NCI-H524 (cell line): ENCODE data around the gene TGDS.
A peak's percentile ranks its signal among the peaks of the same experiment; 100 is the strongest.

Experiments used
- DNase-seq, 2 experiments: peaks; one replicate each; lab custom pipeline; 2025; lab: John Stamatoyannopoulos, UW

TGDS gene

DNA sequence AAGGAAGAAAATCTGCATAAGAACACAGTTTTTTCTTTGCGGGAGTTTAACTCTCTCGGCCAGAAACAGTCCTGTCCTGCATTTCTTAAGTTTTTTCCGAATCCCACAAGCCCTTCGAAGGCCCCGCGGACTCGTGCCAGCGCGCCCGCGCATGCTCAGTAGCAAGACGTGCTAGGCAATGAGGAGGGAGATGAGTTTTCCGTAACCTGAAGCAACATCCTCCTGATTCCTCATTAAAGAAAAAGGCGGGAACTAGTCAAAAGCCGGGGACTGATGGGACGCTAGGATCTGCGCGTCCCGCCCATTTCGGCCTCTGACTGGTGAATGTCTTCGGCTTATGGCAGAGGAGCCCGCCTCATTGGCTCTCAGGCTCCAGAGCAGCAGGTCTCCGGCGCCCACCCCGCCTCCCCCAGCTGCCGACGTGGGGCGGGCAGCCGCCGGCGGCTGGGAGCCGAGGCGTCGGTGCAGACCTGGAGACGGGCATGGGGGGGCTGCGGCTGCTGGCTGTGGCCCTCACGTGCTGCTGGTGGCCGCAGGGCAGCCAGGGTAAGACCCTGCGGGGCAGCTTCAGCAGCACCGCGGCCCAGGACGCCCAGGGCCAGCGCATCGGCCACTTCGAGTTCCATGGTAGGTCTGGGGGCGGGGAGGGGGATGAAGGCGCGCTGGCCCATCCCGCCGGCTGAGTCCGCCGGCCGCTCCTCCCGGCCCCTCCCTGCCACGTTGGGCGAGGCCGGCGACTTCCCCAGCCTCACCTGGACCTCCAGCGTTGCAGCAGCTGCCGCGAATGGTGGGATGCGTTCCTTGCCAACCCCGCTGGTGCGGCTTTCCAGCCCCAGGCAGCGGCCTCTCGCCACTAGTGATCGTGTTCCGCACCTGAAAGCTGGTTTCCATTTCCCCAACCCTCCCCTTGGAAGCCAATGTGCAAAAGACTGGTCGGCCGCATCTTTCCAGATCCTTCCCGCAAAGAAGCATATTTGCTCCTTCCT lies 5.8 kb upstream of the TGDS start, which contains the start of gene GPR180:
Gene GPR180 (plus strand): TSS at position 412 of the 986 bp plus-strand sequence. CDS start 71 bp downstream, at position 483.
- DNase-seq, result peak; percentile 99

DNA sequence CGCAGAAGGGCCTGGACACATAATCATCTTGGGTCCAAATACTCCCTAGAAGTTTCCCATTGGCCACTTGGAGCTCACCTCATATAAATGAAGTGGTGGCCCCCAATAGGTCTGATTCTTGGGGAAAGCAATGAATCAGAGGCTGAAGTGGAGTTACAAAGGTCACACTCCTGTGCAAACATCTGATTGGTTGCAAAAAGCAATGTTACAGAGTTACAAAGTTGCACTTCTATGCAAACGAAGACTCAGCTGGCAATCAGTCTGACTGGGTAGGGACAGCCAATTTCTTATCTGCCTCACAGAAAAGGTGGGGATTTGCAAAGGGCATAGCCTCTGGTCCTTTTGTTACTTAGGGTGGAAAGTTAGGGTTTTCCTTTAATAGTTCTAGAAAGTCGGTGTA lies 3.9 kb upstream of the TGDS start:
- no peak for DNase-seq

DNA sequence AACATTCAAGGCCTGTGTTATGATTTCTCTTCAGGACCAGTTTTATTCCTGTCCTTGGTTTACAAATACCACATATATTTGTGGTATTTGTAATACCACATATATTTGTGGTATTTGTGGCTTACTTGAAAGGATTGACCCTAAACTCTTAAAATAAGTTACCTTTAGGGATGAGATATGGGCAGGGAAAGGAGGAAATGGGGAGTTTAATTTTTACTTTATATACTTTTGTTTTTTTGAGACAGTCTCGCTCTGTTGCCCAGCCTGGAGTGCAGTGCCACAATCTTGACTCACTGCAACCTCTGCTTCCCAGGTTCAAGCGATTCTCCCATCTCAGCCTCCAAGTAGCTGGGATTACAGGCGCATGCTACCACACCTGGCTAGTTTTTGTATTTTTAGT lies 2.3 kb upstream of the TGDS start:
- DNase-seq, result no peak

DNA sequence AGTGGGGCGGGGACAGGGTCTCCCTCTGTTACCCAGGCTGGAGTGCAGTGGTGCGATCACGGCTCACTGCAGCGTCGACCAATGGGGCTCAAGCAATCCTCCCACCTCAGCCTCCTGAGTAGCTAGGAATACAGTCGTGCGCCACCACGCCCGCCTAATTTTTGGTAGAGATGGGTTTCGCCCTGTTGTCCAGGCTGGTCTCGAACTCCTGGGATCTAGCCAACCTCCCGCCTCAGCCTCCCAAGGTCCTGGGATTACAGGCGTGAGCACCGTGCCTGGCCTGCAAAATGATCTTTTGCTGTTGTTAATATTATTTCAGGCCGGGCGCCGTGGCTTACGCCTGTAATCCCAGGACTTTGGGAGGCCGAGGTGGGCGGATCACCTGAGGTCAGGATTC lies 621 bp upstream of the TGDS start:
- DNase-seq, result no peak

DNA sequence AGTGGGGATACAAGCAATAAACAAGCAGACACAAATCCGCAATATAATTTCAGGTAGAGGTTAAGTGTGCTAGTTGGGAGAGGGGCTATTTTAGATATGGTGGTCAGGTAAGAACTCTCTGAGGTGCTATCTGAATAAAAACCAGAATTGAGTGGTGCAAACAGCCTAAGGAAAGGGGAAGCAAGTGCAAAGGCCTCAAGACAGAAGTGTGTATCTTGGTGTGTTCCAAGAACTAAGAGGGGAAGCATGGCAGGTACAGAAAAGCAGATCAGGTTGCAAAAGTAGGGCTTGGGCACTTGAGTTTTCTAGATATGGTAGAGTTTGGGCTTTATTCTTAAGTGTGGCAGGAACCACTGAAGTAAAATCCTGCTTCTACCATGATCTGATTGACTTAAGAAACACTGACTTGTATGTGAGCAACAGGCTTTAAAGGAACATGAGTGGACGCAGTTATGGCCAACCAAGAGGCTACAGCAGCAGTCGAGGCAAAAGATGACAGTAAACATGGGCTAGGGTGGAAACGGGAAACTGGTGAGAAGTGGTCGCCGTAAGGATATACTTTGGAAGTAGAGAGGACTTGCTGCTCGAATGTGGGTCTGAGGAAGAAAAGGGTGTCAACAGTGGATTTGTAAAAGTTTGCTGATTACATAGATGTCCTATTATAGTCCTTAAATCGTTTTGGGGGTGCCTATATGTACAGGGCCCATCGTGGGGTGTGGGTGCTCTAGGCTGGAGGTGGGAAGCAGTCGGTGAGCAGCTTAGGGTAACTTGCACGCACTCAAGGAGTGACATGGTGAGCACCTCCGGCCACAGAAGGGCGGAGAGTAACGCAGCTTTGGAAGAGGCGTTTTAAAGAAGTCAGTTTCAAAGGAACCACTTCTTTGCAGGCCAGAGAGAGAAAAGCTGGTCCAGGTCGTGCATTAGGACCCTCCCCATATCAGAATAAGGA lies 677 bp downstream of the TGDS start:
- DNase-seq, result peak in 1 of 2 experiments; percentile 12

DNA sequence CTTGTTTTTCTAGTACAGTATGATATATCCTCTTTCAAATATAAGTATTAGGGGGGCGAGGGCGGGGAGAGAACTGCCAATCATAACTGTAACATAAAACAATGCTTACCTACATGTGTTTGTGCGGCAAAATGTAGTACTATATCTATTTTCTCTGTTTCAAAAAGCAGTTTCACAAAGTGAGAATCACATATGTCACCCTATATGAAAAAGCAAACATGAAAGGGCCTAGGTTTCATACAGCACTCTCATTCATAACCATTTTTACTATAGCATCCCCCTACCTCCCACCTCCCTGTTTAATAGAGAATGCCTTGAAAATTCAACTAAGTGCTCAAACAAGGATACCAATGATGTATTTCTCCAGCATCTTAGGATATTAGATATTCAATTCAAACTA lies 5.2 kb downstream of the TGDS start:
- DNase-seq, result no peak

DNA sequence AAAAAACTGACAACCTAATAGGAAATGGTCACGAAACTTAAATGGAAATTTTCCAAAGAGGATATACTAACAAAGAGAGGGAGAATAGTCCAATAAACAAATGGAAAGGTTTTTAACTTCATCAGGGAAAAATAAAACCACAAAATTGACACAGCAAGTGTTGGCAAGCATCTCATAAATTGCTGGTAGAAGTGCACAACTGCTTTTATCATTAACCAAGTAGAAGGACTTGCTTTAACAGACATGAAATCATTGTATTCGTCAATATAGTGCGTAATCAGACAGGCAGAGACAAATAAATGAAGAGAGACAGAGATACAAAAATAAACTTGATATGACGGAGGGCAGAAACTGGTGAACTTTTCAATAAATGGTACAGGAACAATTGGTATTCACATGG lies 7.4 kb downstream of the TGDS start:
- DNase-seq, result no peak

DNA sequence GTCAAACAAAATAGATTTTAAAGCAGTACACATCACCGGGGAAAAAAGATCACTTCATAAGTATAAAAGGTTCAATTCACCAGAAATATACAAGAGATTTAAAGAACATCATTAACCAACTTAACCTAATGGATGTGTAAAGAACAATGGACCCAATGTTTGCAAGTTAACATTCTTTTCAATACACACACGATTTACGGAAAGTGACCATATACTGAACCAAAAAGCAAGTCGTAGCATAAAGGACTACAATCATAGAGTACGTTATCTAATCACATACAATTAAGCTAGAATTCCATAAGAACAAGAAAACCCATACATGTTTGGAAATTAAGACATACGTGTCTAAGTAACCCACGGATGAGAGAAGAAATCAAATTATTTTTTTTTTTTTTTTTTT lies 9.6 kb downstream of the TGDS start:
- DNase-seq, result no peak

DNA sequence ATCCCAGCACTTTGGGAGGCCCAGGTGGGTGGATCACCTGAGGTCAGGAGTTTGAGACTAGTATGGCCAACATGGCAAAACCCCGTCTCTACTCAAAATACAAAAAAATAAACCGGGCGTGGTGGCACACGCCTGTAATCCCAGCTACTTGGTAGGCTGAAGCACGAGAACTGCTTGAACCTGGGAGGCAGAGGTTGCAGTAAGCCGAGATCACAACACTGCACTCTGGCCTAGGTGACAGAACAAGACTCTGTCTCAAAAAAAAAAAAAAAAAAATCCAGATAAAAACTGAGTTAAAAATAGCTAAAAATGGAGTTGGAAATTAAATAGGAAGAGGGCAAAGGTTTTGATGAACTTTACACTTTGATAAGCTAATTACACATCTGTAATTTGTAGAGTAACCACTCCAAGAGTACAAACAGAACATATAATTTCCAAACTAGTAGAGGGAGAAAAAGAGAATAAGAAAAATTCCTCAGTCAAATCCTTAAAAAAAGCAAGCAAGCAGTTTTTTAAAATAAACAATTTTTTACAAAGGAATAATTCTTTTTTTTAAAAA lies 10.3 kb downstream of the TGDS start:
- no peak for DNase-seq

DNA sequence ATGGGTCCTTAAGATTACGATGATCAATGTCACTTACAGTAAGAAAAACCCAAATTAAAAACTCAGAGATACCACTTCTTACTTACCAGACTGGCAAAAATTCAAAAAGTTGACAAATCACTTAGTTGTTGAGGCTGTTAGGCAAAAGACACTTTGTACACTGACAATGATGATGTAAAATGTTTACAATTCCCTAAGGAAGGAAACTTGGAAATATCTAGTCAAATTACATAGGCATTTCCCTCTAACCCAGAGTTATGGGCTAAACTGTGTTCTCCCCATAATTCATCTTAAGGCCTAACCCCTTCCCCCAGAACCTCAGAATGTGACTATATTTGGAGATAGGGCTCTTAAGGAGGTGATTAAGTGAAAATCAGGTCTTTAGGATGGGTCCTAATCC lies 12.0 kb downstream of the TGDS start:
- no peak for DNase-seq

DNA sequence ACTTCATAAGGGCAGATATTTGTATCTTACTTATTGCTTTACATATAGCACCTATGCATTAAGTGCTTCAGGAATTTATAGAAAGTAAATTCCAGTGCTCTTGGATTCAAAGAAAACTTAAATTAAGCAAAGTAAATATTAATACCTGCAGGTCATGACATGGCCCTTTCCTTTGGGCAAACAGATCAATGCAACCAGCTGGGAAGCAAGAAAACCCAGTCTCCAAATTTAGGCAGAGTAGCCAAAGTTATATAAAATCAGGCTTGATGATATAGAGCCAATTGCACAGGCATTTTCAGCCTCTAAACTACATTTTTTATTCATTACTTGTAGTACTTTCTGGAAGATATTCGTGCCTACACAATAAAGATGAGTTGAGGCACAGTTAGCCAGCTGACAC lies 16.9 kb downstream of the TGDS start:
- no peak for DNase-seq

DNA sequence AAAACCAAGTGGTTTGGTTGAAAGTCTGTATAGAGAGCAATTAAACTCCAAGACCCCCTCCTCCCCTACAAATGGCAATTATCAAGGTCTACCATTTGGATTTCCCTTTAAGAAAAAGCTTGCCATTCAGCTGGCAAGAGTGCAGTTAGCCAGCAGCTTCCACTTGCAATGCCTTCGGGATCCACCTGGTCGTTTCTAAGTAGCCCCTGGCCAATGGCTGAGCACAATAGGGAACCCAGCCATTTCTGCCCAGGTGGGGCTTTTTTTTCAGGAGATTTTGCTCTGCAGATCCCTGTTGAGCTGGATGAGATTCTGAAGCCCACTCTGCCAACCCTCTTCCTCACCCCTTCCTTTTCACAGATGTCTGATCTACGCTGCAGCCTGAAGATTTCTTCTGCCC lies 26.3 kb downstream of the TGDS start:
- no peak for DNase-seq

DNA sequence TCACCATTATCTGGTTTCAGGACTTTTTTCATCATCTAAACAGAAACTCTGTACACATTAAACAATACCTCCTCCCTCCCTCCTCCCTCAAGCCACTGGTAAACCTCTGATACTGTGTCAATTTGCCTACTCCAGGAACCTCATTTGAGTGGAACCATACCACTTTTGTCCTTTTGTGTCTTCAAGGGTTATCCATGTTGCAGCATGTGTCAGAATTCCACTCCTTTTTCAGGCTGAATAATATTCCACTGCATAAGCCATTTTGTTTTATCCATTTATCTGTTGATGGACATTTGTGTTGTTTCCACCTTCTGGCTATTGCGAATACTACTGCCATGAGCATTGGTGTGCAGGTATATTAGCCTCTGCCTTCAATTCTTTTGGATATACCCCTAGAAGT lies 27.5 kb downstream of the TGDS start:
- DNase-seq, result no peak

DNA sequence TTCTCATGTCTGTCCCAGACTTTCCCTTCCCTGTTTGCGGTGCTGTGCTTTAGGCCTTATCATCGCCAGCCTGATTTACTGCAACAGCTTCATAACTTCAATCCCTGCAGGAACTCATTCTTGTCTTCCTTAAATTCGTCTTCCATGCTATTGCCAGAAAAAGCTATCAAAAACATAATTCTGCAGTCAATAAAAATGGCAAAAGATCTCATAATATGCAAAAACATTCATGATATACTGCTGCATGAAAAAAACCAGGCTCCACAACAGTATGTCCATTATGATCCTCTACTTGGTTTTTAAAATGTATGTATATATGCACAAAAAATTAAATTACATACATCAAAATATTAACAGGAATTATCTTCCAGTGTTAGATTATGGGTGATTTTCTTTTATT lies 28.4 kb downstream of the TGDS start:
- no peak for DNase-seq

DNA sequence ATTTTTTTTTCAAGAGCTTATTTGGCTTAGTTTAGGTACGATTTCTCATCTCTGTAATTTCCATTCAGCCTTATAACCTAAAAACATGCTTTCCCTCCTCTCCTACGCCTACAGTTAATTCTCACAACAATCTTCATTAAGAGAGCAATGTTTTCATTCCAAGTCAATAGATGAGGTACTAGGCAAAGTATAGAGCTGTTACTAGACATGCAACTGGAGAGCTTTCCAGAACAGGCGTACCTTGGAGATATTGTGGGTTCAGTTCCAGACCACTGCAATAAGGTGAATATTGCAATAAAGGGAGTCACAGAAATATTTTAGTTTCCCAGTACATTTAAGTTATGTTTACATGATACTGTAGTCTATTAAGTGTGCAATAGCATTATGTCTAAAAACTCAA lies 34.8 kb downstream of the TGDS start:
- DNase-seq, result no peak

DNA sequence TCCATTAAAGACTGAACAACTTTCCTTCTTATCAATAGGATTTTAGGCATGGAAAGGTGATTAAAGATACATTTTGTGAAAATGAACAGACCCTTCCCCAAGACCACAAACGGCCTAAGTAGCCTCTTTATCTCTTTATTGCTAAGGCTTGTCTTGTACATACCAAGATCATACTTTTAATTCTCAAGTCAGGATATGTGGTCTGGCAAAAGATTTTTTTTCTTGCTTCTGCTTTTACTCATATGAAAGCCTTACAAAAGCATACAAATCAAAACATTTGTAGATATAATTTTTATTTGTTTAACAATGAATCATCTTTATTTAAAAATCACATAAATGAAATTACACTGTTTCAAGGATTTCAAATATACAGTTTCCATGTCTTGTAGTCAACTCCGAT lies 35.8 kb downstream of the TGDS start:
- DNase-seq, result no peak

DNA sequence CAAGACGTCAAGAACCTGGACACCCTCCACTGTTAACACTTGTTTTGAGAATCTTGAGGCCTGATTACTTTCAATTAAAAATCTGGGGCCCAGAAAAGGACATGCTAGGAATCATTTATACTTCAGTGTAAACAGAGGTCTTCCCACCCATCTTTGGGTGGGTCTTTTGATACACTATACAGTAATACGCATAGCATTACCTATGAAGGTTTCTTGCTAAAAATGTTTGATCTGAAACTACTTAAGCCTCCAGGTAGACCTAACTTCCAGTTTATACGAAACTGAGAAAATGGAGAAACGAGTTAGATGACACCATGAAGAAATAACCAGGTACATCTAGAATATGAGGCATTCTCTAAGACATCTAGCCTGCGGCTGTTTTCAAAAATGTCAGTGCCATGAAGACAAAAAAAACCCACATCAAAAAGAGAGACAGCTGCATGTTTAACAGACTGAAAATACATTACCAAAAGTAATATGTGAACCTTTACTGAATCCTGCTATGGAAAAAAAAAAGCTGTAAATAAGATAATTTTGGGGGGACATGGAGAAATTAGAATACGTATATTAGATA lies 36.6 kb downstream of the TGDS start:
- DNase-seq, result no peak

DNA sequence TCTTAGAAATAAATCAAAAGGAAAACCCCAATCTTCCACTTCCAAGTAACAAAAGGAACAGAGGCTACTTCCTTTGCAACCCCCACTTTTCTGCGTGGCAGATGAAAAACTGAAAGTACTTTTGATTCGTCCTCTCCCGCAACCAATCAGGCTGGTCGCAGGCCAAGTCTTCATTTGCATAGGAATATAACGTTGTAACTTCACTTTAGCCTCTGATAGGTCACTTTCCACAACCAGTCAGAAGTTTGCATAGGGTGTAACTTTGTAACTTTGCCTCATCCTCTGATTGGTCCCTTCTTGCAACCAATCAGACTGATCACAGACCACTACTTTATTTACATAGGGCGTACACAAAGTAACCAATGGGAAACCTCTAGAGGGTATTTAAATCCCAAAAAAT lies 37.2 kb downstream of the TGDS start:
- DNase-seq, result no peak

DNA sequence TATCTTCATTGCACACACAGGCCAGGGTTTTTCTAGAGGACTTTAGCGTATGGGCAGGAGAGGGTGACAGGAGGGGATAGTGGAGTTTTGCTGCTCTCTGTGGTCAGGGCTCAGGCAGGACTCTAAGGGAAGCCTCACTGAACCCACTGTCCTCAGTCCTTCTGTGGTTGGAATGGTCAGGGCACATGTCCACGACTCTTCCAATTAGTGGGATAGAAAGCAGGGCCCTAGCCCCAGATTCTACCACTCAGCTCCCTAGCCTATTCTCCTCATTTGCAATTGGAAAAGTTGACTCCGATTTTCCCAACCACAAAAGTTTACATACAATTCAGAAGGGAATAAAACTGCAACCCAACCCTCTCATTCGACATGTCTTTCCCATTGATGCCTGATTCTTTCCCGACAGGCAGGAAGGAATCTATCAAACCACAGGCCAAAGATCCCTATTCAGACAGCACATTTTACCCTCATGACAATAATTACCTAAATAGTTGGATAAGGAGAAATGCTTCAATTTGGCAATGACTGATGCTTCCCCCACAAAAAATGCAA lies 38.2 kb downstream of the TGDS start:
- DNase-seq, result no peak

DNA sequence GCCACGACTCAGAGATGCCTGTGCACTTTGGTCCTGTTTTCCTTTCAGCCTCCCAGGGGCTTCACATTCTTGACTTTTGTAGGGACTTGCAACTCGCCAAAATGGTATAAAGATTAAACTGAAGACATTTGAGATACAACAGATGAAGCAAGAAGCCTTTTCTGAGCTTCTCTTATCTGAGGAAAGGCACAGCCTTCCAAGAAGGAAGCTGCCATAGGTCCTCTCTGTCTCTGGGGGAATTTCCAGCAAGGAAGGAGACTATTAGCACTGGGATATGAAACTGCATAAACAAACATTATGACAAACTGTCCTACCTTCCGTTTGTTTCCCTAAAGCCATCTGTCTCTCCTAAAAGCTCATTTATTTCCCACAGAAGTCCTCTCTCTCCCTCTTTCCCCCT lies 39.3 kb downstream of the TGDS start:
- DNase-seq, result peak in 1 of 2 experiments; percentile 43

DNA sequence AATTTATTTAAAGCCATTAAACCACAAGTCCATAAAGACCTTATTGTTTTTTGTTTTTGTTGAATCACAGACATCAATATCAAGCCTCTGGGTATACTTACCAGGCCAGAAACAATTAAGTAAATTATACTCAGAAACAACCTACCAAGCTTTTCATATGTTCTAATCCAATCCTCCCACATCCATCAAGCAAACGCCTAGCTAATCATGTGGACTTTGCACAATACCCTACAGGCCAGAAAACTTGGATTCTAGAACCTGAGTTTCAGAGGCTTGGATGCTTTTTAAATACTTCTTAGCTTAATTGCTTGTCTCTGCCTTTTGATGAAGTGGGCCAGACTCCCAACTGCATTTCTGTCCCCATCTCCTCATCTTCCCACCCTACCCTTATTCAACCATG lies 39.9 kb downstream of the TGDS start:
- no peak for DNase-seq

DNA sequence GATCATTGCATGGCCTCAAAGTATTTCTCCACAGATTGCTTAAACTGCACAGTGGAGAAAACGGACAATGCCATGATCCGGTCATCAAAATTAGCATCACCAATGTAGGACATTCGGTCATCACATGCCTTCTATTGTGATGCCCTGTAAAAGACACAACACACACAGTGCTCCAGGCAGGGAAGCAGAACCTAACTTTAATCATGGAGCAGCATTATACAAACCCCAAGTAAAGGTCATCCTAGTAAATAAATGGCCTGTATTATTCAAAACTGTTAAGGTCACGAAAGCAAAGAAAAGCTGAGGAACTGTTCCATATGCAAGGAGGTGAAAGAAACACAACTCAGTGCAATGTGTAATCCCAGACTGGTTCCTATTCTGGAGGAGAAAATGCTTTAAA lies 42.2 kb downstream of the TGDS start:
- no peak for DNase-seq
